GM21825 (cell line): Measurements from ENCODE around the gene MAPK8IP1.

Source experiments
- ATAC-seq: cut with Tn5 transposase; IDR thresholded peaks from one replicate; pipeline ENCODE4 v1.9.1; 2021; ENCODE audit warnings: mild to moderate bottlenecking, moderate library complexity; ENCODE audit not compliant: unreplicated experiment

Gene MAPK8IP1

GRCh38 chr11:45906965-45907611, 21.6 kb downstream of the MAPK8IP1 start, which contains the start of gene FREY1:
Gene FREY1, minus strand, starts transcription at chr11:45907271. Its CDS starts 26 bp downstream, at chr11:45907245.
- ATAC-seq = no peak

- no peak for ATAC-seq
These were observed 22.5 kb downstream of the MAPK8IP1 start for GRCh38 chr11:45907911-45908370.

- ATAC-seq = no peak
These were observed 24.4 kb downstream of the MAPK8IP1 start for GRCh38 chr11:45909594-45910475.

- no peak for ATAC-seq
These were observed 25.2 kb downstream of the MAPK8IP1 start for GRCh38 chr11:45910623-45911022.

- ATAC-seq = no peak
These were observed 28.1 kb downstream of the MAPK8IP1 start for GRCh38 chr11:45913514-45913913.

- no peak for ATAC-seq
These were observed 28.6 kb downstream of the MAPK8IP1 start for GRCh38 chr11:45913942-45914635.

GRCh38 chr11:45915446-45915845, 30.0 kb downstream of the MAPK8IP1 start:
- ATAC-seq = no peak

GRCh38 chr11:45917286-45917622, 31.8 kb downstream of the MAPK8IP1 start:
- no peak for ATAC-seq

- ATAC-seq = peak; percentile 87
These were observed 32.3 kb downstream of the MAPK8IP1 start, which contains the start of gene PEX16 for GRCh38 chr11:45917623-45918330. Gene PEX16, minus strand, starts transcription at chr11:45917877. Its CDS starts 66 bp downstream, at chr11:45917811.

GRCh38 chr11:45918331-45918941, 33.0 kb downstream of the MAPK8IP1 start:
- peak; percentile 46 for ATAC-seq

GRCh38 chr11:45918962-45919675, 33.7 kb downstream of the MAPK8IP1 start:
- no peak for ATAC-seq

GRCh38 chr11:45919806-45920530, 34.5 kb downstream of the MAPK8IP1 start:
- ATAC-seq = no peak

- ATAC-seq = no peak
These were observed 35.4 kb downstream of the MAPK8IP1 start for GRCh38 chr11:45920531-45921477.

GRCh38 chr11:45921561-45922424, 36.3 kb downstream of the MAPK8IP1 start:
- no peak for ATAC-seq

- no peak for ATAC-seq
These were observed 37.1 kb downstream of the MAPK8IP1 start, which contains the start of gene LARGE2 for GRCh38 chr11:45922425-45923082. Gene LARGE2, plus strand, starts transcription at chr11:45922656. Its CDS starts 227 bp downstream, at chr11:45922883.
